Measurements from ENCODE around the gene MYL5.

MYL5 gene

GRCh38 chr4:678331-679103, 4.2 kb downstream of the MYL5 start:
- Histone ChIP-seq H3K36me3 (replicated peaks) (peaks cover 2% of the 10 kb centered on the region), H3K4me1 (peaks cover 10% of the 10 kb centered on the region; the same call in 1 of the 2 replicates), H3K27me3 (ENCODE audit: low read depth) (no peaks in the 10 kb centered on the region), H3K9me3 (no peaks in the 10 kb centered on the region), H3K4me3 (no peak overlapping the region)
- in situ Hi-C loops (cut with MboI; ENCODE audit: low sequenced_read_pairs), result no loop called here
- no peak for DNase-seq (ENCODE audit: low spot score in 2 of 2)

- no peak overlapping the region for H3K4me3 ChIP-seq
- DNase-seq (ENCODE audit: low spot score in 2 of 2), result no peak
- H3K27me3 ChIP-seq (ENCODE audit: low read depth), result no peaks in the 10 kb centered on the region
- in situ Hi-C loops (cut with MboI; ENCODE audit: low sequenced_read_pairs), result no loop called here
- H3K4me1 ChIP-seq, result peaks cover 16% of the 10 kb centered on the region; the same call in 1 of the 2 replicates
- H3K9me3 ChIP-seq, result no peaks in the 10 kb centered on the region
- no peaks in the 10 kb centered on the region; the same call in 1 of the 2 replicates for H3K36me3 ChIP-seq (replicated peaks)
Measured at GRCh38 chr4:679104-679481, 4.8 kb downstream of the MYL5 start.

- in situ Hi-C loops (cut with MboI; ENCODE audit: low sequenced_read_pairs), result no loop called here
- Histone ChIP-seq H3K9me3 (no peaks in the 10 kb centered on the region), H3K36me3 (replicated peaks) (no peaks in the 10 kb centered on the region; the same call in 1 of the 2 replicates), H3K27me3 (ENCODE audit: low read depth) (no peaks in the 10 kb centered on the region), H3K4me3 (no peak overlapping the region), H3K4me1 (peaks cover 18% of the 10 kb centered on the region; the same call in 1 of the 2 replicates)
- no peak for DNase-seq (ENCODE audit: low spot score in 2 of 2)
Measured at GRCh38 chr4:679629-680028, 5.3 kb downstream of the MYL5 start.

- no peaks in the 10 kb centered on the region for H3K9me3 ChIP-seq
- DNase-seq (ENCODE audit: low spot score in 2 of 2), result no peak
- no peaks in the 10 kb centered on the region for H3K36me3 ChIP-seq (replicated peaks)
- in situ Hi-C loops (cut with MboI; ENCODE audit: low sequenced_read_pairs), result no loop called here
- H3K4me3 ChIP-seq, result no peak overlapping the region
- H3K4me1 ChIP-seq, result peaks cover 18% of the 10 kb centered on the region; the same call in 1 of the 2 replicates
- no peaks in the 10 kb centered on the region for H3K27me3 ChIP-seq (ENCODE audit: low read depth)
Measured at GRCh38 chr4:680091-680490, 5.7 kb downstream of the MYL5 start.

- no peak for DNase-seq (ENCODE audit: low spot score in 2 of 2)
- H3K4me3 ChIP-seq, result peak overlapping the region; percentile 32; the same call in 1 of the 2 replicates
- H3K4me1 ChIP-seq, result peaks cover 14% of the 10 kb centered on the region; the same call in 1 of the 2 replicates
- no peaks in the 10 kb centered on the region for H3K36me3 ChIP-seq (replicated peaks)
- in situ Hi-C loops (cut with MboI; ENCODE audit: low sequenced_read_pairs), result no loop called here
- no peaks in the 10 kb centered on the region for H3K9me3 ChIP-seq
- no peaks in the 10 kb centered on the region for H3K27me3 ChIP-seq (ENCODE audit: low read depth)
Measured at GRCh38 chr4:680551-680927, 6.2 kb downstream of the MYL5 start.

- Histone ChIP-seq H3K4me3 (peak overlapping the region; percentile 32), H3K9me3 (no peaks in the 10 kb centered on the region), H3K36me3 (replicated peaks) (no peaks in the 10 kb centered on the region), H3K27me3 (ENCODE audit: low read depth) (no peaks in the 10 kb centered on the region), H3K4me1 (peaks cover 14% of the 10 kb centered on the region; the same call in 1 of the 2 replicates)
- peak in 1 of 2 experiments; percentile 82 for DNase-seq (ENCODE audit: low spot score in 2 of 2)
- in situ Hi-C loops (cut with MboI; ENCODE audit: low sequenced_read_pairs), result no loop called here
Measured at GRCh38 chr4:680928-681645, 6.7 kb downstream of the MYL5 start.

- peak; percentile 36 to 77 for DNase-seq (ENCODE audit: low spot score in 2 of 2)
- Histone ChIP-seq H3K27me3 (ENCODE audit: low read depth) (no peaks in the 10 kb centered on the region), H3K4me3 (peak overlapping the region; percentile 17), H3K36me3 (replicated peaks) (no peaks in the 10 kb centered on the region), H3K4me1 (peaks cover 14% of the 10 kb centered on the region; the same call in 1 of the 2 replicates), H3K9me3 (no peaks in the 10 kb centered on the region)
- in situ Hi-C loops (cut with MboI; ENCODE audit: low sequenced_read_pairs), result no loop called here
Measured at GRCh38 chr4:681736-682451, 7.6 kb downstream of the MYL5 start.

- H3K4me1 ChIP-seq, result peaks cover 14% of the 10 kb centered on the region; the same call in 1 of the 2 replicates
- H3K9me3 ChIP-seq, result no peaks in the 10 kb centered on the region
- H3K27me3 ChIP-seq (ENCODE audit: low read depth), result no peaks in the 10 kb centered on the region
- no peaks in the 10 kb centered on the region for H3K36me3 ChIP-seq (replicated peaks)
- in situ Hi-C loops (cut with MboI; ENCODE audit: low sequenced_read_pairs), result no loop called here
- DNase-seq (ENCODE audit: low spot score in 2 of 2), result no peak
- no peak overlapping the region for H3K4me3 ChIP-seq
Measured at GRCh38 chr4:682490-683172, 8.3 kb downstream of the MYL5 start.

- DNase-seq (ENCODE audit: low spot score in 2 of 2), result no peak
- Histone ChIP-seq H3K9me3 (no peaks in the 10 kb centered on the region), H3K27me3 (ENCODE audit: low read depth) (no peaks in the 10 kb centered on the region), H3K4me1 (peaks cover 14% of the 10 kb centered on the region; the same call in 1 of the 2 replicates), H3K4me3 (no peak overlapping the region), H3K36me3 (replicated peaks) (no peaks in the 10 kb centered on the region)
- in situ Hi-C loops (cut with MboI; ENCODE audit: low sequenced_read_pairs), result no loop called here
Measured at GRCh38 chr4:683247-683897, 9.0 kb downstream of the MYL5 start.

GRCh38 chr4:683982-684622, 9.8 kb downstream of the MYL5 start:
- Histone ChIP-seq H3K4me3 (no peak overlapping the region), H3K27me3 (ENCODE audit: low read depth) (no peaks in the 10 kb centered on the region), H3K9me3 (no peaks in the 10 kb centered on the region), H3K4me1 (peaks cover 14% of the 10 kb centered on the region; the same call in 1 of the 2 replicates), H3K36me3 (replicated peaks) (no peaks in the 10 kb centered on the region)
- in situ Hi-C loops (cut with MboI; ENCODE audit: low sequenced_read_pairs), result no loop called here
- peak; percentile 43 to 87 for DNase-seq (ENCODE audit: low spot score in 2 of 2)

GRCh38 chr4:684623-685327, 10.4 kb downstream of the MYL5 start:
- Histone ChIP-seq H3K4me1 (peaks cover 14% of the 10 kb centered on the region; the same call in 1 of the 2 replicates), H3K9me3 (no peaks in the 10 kb centered on the region), H3K36me3 (replicated peaks) (no peaks in the 10 kb centered on the region), H3K27me3 (ENCODE audit: low read depth) (no peaks in the 10 kb centered on the region), H3K4me3 (no peak overlapping the region)
- in situ Hi-C loops (cut with MboI; ENCODE audit: low sequenced_read_pairs), result no loop called here
- peak in 1 of 2 experiments; percentile 11 for DNase-seq (ENCODE audit: low spot score in 2 of 2)

All from HAP-1 (cell line).